Stimulated activated CD8-positive, alpha-beta memory T cell treated with anti-CD3 and anti-CD28 coated beads, Interleukin-7, amount 100 ng/mL, for 48 hours (primary cell): ENCODE results near the gene ZIC5.
"Not testable (repeated sequence)": the region's sequence is repeated elsewhere in the genome, so short reads cannot be mapped to it uniquely, and the experiment has no call there.

Experiments
- DNase-seq, 2 donors: peaks; one replicate each; pipeline ENCODE4 v3.0.0-alpha.2; 2020; ENCODE audit warnings: low read depth in 1 of 2; ENCODE audit errors: extremely low read depth in 1 of 2

The ZIC5 gene

GRCh38 chr13:99960663-99961311, 10.8 kb downstream of the ZIC5 start:
- no peak for DNase-seq

GRCh38 chr13:99959540-99960230, 11.9 kb downstream of the ZIC5 start:
- no peak for DNase-seq

GRCh38 chr13:99959127-99959539, 12.4 kb downstream of the ZIC5 start:
- DNase-seq: no peak

- DNase-seq: no peak
These were observed 13.0 kb downstream of the ZIC5 start for GRCh38 chr13:99958406-99959126.

GRCh38 chr13:99956473-99957349, 14.9 kb downstream of the ZIC5 start:
- DNase-seq: no peak

- DNase-seq: no peak
These were observed 15.7 kb downstream of the ZIC5 start for GRCh38 chr13:99955747-99956472.

GRCh38 chr13:99955107-99955746, 16.3 kb downstream of the ZIC5 start:
- DNase-seq: no peak

- no peak for DNase-seq
These were observed 18.3 kb downstream of the ZIC5 start for GRCh38 chr13:99953138-99953755.

GRCh38 chr13:99951666-99952065, 19.9 kb downstream of the ZIC5 start:
- not testable (repeated sequence) for DNase-seq

- DNase-seq: no peak
These were observed 21.7 kb downstream of the ZIC5 start for GRCh38 chr13:99949679-99950413.

- no peak for DNase-seq
These were observed 22.5 kb downstream of the ZIC5 start for GRCh38 chr13:99948907-99949678.

- DNase-seq: no peak
These were observed 23.2 kb downstream of the ZIC5 start for GRCh38 chr13:99948411-99948810.

GRCh38 chr13:99947666-99948065, 23.9 kb downstream of the ZIC5 start:
- DNase-seq: no peak

GRCh38 chr13:99945515-99945914, 26.1 kb downstream of the ZIC5 start:
- not testable (repeated sequence) for DNase-seq

GRCh38 chr13:99944606-99945005, 27.0 kb downstream of the ZIC5 start:
- no peak for DNase-seq

- DNase-seq: no peak
These were observed 27.5 kb downstream of the ZIC5 start for GRCh38 chr13:99944102-99944501.

GRCh38 chr13:99941911-99942310, 29.7 kb downstream of the ZIC5 start:
- DNase-seq: no peak

GRCh38 chr13:99941086-99941485, 30.5 kb downstream of the ZIC5 start:
- DNase-seq: no peak
